ENCODE measurements around the gene SLC22A15.

Gene SLC22A15

GRCh38 chr1:115939455-115939854 is 36.9 kb upstream of the SLC22A15 start:
- WGBS = 79% methylated on average over 5 of the region's 6 CpGs
- no peaks in the 10 kb centered on the region for H3K36me3 ChIP-seq (ENCODE audit: control insufficient read depth in 1 of 2, insufficient read depth in 2 of 2, low read depth in 1 of 2, low read length in 2 of 2)
- H2AK5ac ChIP-seq (ENCODE audit: low read length, severe bottlenecking) = no peak overlapping the region

GRCh38 chr1:115946116-115946515 is 30.2 kb upstream of the SLC22A15 start:
- Histone ChIP-seq H3K14ac (ENCODE audit: low read length in 2 of 2) (no peak overlapping the region), H3K36me3 (ENCODE audit: control insufficient read depth in 1 of 2, insufficient read depth in 2 of 2, low read depth in 1 of 2, low read length in 2 of 2) (no peaks in the 10 kb centered on the region), H3K4me2 (ENCODE audit: low read length, poor library complexity, severe bottlenecking) (no peak overlapping the region), H3K4me3 (ENCODE audit: insufficient read depth in 1 of 2, low read depth in 1 of 2, low read length in 2 of 2) (no peak overlapping the region), H3K9me3 (ENCODE audit: control insufficient read depth, low read length) (no peaks in the 10 kb centered on the region), H2AK5ac (ENCODE audit: low read length, severe bottlenecking) (no peak overlapping the region), H2BK5ac (ENCODE audit: low read depth, low read length, poor library complexity, severe bottlenecking) (no peak overlapping the region), H4K91ac (ENCODE audit: low read length) (no peak overlapping the region), H2BK15ac (ENCODE audit: low read depth, poor library complexity, severe bottlenecking) (no peak overlapping the region), H3K4me1 (ENCODE audit: control insufficient read depth, insufficient read depth, low read depth, low read length) (no peaks in the 10 kb centered on the region), H3K27ac (ENCODE audit: low read length, poor library complexity, severe bottlenecking) (no peak overlapping the region), H3K4ac (ENCODE audit: low read depth in 1 of 2, low read length in 2 of 2) (no peak overlapping the region), H3K9ac (ENCODE audit: low read length) (no peak overlapping the region), H3K79me1 (replicated peaks; ENCODE audit: low read length, poor library complexity, severe bottlenecking) (no peaks in the 10 kb centered on the region), H2AFZ (ENCODE audit: low read depth, low read length) (no peak overlapping the region), H3K18ac (ENCODE audit: low read depth in 1 of 2, low read length in 2 of 2) (no peak overlapping the region), H2BK12ac (ENCODE audit: low read length in 2 of 2) (no peak overlapping the region), H3K23ac (ENCODE audit: low read length in 2 of 2) (no peak overlapping the region), H4K8ac (ENCODE audit: low read length) (no peak overlapping the region), H2BK120ac (ENCODE audit: low read depth, low read length) (no peak overlapping the region), H3K27me3 (ENCODE audit: control insufficient read depth in 1 of 2, insufficient read depth in 1 of 2, low read length in 2 of 2) (peaks cover 0 to 3% of the 10 kb centered on the region in 2 experiments)
- WGBS = 60% methylated on average over 3 of the region's 3 CpGs
- DNase-seq = no peak

More at GRCh38 chr1:115939455-115939854, 36.9 kb upstream of the SLC22A15 start:
- no peaks in the 10 kb centered on the region for H3K79me1 ChIP-seq (replicated peaks; ENCODE audit: low read length, poor library complexity, severe bottlenecking)
- no peak overlapping the region for H2BK15ac ChIP-seq (ENCODE audit: low read depth, poor library complexity, severe bottlenecking)
- H3K27me3 ChIP-seq (ENCODE audit: control insufficient read depth in 1 of 2, insufficient read depth in 1 of 2, low read length in 2 of 2) = no peaks in the 10 kb centered on the region
- H3K14ac ChIP-seq (ENCODE audit: low read length in 2 of 2) = no peak overlapping the region
- no peak overlapping the region for H3K4me3 ChIP-seq (ENCODE audit: insufficient read depth in 1 of 2, low read depth in 1 of 2, low read length in 2 of 2)
- no peak overlapping the region for H2BK120ac ChIP-seq (ENCODE audit: low read depth, low read length)
- no peak overlapping the region for H4K8ac ChIP-seq (ENCODE audit: low read length)
- no peak overlapping the region for H3K23ac ChIP-seq (ENCODE audit: low read length in 2 of 2)
- no peaks in the 10 kb centered on the region for H3K4me1 ChIP-seq (ENCODE audit: control insufficient read depth, insufficient read depth, low read depth, low read length)
- H3K18ac ChIP-seq (ENCODE audit: low read depth in 1 of 2, low read length in 2 of 2) = no peak overlapping the region
- no peak overlapping the region for H2BK5ac ChIP-seq (ENCODE audit: low read depth, low read length, poor library complexity, severe bottlenecking)
- H3K9me3 ChIP-seq (ENCODE audit: control insufficient read depth, low read length) = no peaks in the 10 kb centered on the region
- H3K27ac ChIP-seq (ENCODE audit: low read length, poor library complexity, severe bottlenecking) = no peak overlapping the region
- DNase-seq = no peak
- H3K4me2 ChIP-seq (ENCODE audit: low read length, poor library complexity, severe bottlenecking) = no peak overlapping the region
- no peak overlapping the region for H2BK12ac ChIP-seq (ENCODE audit: low read length in 2 of 2)
- H2AFZ ChIP-seq (ENCODE audit: low read depth, low read length) = no peak overlapping the region
- H3K9ac ChIP-seq (ENCODE audit: low read length) = no peak overlapping the region
- H3K4ac ChIP-seq (ENCODE audit: low read depth in 1 of 2, low read length in 2 of 2) = no peak overlapping the region
- no peak overlapping the region for H4K91ac ChIP-seq (ENCODE audit: low read length)

DNA sequence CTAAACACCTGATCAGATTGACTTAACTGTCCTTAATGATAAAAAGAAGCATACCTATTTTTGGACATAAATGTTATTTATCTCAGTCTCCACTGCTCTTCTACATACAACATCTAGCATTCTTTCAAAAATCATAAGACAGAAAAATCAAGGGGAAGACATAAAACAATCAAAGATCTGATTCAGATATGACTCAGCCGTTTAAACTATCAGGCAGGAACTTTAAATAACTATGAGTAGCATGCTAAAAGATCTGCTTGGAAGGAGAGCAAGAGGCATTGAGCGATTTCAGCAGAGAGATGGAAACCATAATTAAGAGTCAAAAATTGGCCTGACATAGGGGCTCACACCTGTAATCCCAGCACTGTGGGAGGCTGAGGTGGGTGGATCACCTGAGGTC is 27.2 kb upstream of the SLC22A15 start:
- 88% methylated on average over 2 of the region's 2 CpGs for WGBS
- H2BK5ac ChIP-seq (ENCODE audit: low read depth, low read length, poor library complexity, severe bottlenecking) = no peak overlapping the region

DNA sequence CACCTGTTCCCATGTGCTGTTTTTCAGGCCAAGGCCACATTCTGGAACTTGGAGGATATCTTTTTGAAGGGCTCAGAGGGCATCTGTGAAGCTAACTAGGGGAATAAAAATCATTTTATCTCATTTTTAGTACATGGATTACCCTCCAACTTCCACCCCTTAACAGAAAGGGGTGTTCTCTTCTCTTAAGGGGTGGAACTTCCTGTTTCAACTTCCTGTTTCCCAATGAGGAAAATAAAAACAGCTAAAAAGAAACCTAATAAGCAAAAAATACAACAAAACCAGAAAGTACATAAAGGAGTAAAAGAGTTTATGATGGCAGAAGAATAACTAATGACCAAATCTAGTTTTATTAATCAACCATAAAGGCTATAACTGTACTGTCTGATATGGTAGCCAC is 24.8 kb upstream of the SLC22A15 start:
- no peak overlapping the region for H3K9ac ChIP-seq (ENCODE audit: low read length)
- H3K4me1 ChIP-seq (ENCODE audit: control insufficient read depth, insufficient read depth, low read depth, low read length) = no peaks in the 10 kb centered on the region
- no peak overlapping the region for H4K91ac ChIP-seq (ENCODE audit: low read length)
- no peaks in the 10 kb centered on the region for H3K79me1 ChIP-seq (replicated peaks; ENCODE audit: low read length, poor library complexity, severe bottlenecking)
- no peaks in the 10 kb centered on the region for H3K9me3 ChIP-seq (ENCODE audit: control insufficient read depth, low read length)
- no peak overlapping the region for H3K4ac ChIP-seq (ENCODE audit: low read depth in 1 of 2, low read length in 2 of 2)
- H2AK5ac ChIP-seq (ENCODE audit: low read length, severe bottlenecking) = no peak overlapping the region
- no peak overlapping the region for H3K14ac ChIP-seq (ENCODE audit: low read length in 2 of 2)
- H4K8ac ChIP-seq (ENCODE audit: low read length) = no peak overlapping the region
- H2BK120ac ChIP-seq (ENCODE audit: low read depth, low read length) = no peak overlapping the region
- DNase-seq = no peak
- H3K27ac ChIP-seq (ENCODE audit: low read length, poor library complexity, severe bottlenecking) = no peak overlapping the region
- H3K18ac ChIP-seq (ENCODE audit: low read depth in 1 of 2, low read length in 2 of 2) = no peak overlapping the region
- H2BK5ac ChIP-seq (ENCODE audit: low read depth, low read length, poor library complexity, severe bottlenecking) = no peak overlapping the region
- no peak overlapping the region for H2BK15ac ChIP-seq (ENCODE audit: low read depth, poor library complexity, severe bottlenecking)
- H3K23ac ChIP-seq (ENCODE audit: low read length in 2 of 2) = no peak overlapping the region
- H2BK12ac ChIP-seq (ENCODE audit: low read length in 2 of 2) = no peak overlapping the region
- no peak overlapping the region for H2AFZ ChIP-seq (ENCODE audit: low read depth, low read length)
- no peak overlapping the region for H3K4me3 ChIP-seq (ENCODE audit: insufficient read depth in 1 of 2, low read depth in 1 of 2, low read length in 2 of 2)
- H3K36me3 ChIP-seq (ENCODE audit: control insufficient read depth in 1 of 2, insufficient read depth in 2 of 2, low read depth in 1 of 2, low read length in 2 of 2) = no peaks in the 10 kb centered on the region
- peaks cover 0 to 17% of the 10 kb centered on the region in 2 experiments for H3K27me3 ChIP-seq (ENCODE audit: control insufficient read depth in 1 of 2, insufficient read depth in 1 of 2, low read length in 2 of 2)
- H3K4me2 ChIP-seq (ENCODE audit: low read length, poor library complexity, severe bottlenecking) = no peak overlapping the region

More for the DNA sequence above, 27.2 kb upstream of the SLC22A15 start:
- Histone ChIP-seq H3K18ac (ENCODE audit: low read depth in 1 of 2, low read length in 2 of 2) (no peak overlapping the region), H2AFZ (ENCODE audit: low read depth, low read length) (no peak overlapping the region), H2BK120ac (ENCODE audit: low read depth, low read length) (no peak overlapping the region), H4K8ac (ENCODE audit: low read length) (no peak overlapping the region), H3K27me3 (ENCODE audit: control insufficient read depth in 1 of 2, insufficient read depth in 1 of 2, low read length in 2 of 2) (peaks cover 0 to 6% of the 10 kb centered on the region in 2 experiments), H3K4me2 (ENCODE audit: low read length, poor library complexity, severe bottlenecking) (no peak overlapping the region), H3K27ac (ENCODE audit: low read length, poor library complexity, severe bottlenecking) (no peak overlapping the region), H3K9me3 (ENCODE audit: control insufficient read depth, low read length) (no peaks in the 10 kb centered on the region), H3K23ac (ENCODE audit: low read length in 2 of 2) (no peak overlapping the region), H3K14ac (ENCODE audit: low read length in 2 of 2) (no peak overlapping the region), H3K9ac (ENCODE audit: low read length) (no peak overlapping the region), H2BK15ac (ENCODE audit: low read depth, poor library complexity, severe bottlenecking) (no peak overlapping the region), H2AK5ac (ENCODE audit: low read length, severe bottlenecking) (no peak overlapping the region), H3K4me3 (ENCODE audit: insufficient read depth in 1 of 2, low read depth in 1 of 2, low read length in 2 of 2) (no peak overlapping the region), H3K79me1 (replicated peaks; ENCODE audit: low read length, poor library complexity, severe bottlenecking) (no peaks in the 10 kb centered on the region), H4K91ac (ENCODE audit: low read length) (no peak overlapping the region), H2BK12ac (ENCODE audit: low read length in 2 of 2) (no peak overlapping the region), H3K4ac (ENCODE audit: low read depth in 1 of 2, low read length in 2 of 2) (no peak overlapping the region), H3K36me3 (ENCODE audit: control insufficient read depth in 1 of 2, insufficient read depth in 2 of 2, low read depth in 1 of 2, low read length in 2 of 2) (no peaks in the 10 kb centered on the region), H3K4me1 (ENCODE audit: control insufficient read depth, insufficient read depth, low read depth, low read length) (no peaks in the 10 kb centered on the region)
- no peak for DNase-seq

Measured in mesenchymal stem cell (in vitro differentiated cells and primary cell).